Measurements from ENCODE around the gene NSUN5. TPM values are rescaled to one million over a fixed set of nuclear protein-coding genes. Genes with fewer than 3 reads are reported as not detected.
"Not testable (repeated sequence)": the region's sequence is repeated elsewhere in the genome, so short reads cannot be mapped to it uniquely, and the experiment has no call there.

Gene NSUN5
- total RNA-seq, 1 experiment from 2014 or later, result 64.0 TPM

DNA sequence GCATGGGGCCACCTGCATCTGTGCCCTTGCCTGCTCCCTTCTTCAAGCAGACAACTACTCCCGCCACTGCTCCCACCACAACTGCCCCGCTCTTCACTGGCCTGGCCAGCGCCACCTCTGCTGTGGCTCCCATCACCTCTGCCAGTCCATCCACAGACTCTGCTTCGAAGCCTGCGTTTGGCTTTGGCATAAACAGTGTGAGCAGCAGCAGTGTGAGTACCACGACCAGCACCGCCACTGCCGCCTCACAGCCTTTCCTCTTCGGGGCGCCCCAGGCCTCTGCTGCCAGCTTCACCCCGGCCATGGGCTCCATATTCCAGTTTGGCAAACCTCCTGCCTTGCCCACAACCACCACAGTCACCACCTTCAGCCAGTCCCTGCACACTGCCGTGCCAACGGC lies 11.4 kb downstream of the NSUN5 start:
- DNase-seq (ENCODE audit: low read depth in 1 of 2, low spot score in 2 of 2); H3K9me3 ChIP-seq (replicated peaks); H3K4me1 ChIP-seq (replicated peaks); H3K27ac ChIP-seq; H3K27me3 ChIP-seq (replicated peaks); H3K4me3 ChIP-seq; H3K36me3 ChIP-seq: not testable (repeated sequence)

- H3K27me3 ChIP-seq (replicated peaks); H3K4me3 ChIP-seq; H3K27ac ChIP-seq; H3K9me3 ChIP-seq (replicated peaks); DNase-seq (ENCODE audit: low read depth in 1 of 2, low spot score in 2 of 2); H3K4me1 ChIP-seq (replicated peaks); H3K36me3 ChIP-seq: not testable (repeated sequence)
Measured at GRCh38 chr7:73277210-73277609, 31.4 kb downstream of the NSUN5 start.

GRCh38 chr7:73267813-73268212 lies 40.8 kb downstream of the NSUN5 start:
- H3K4me1 ChIP-seq (replicated peaks); H3K27me3 ChIP-seq (replicated peaks); H3K27ac ChIP-seq; H3K9me3 ChIP-seq (replicated peaks); H3K4me3 ChIP-seq; H3K36me3 ChIP-seq; DNase-seq (ENCODE audit: low read depth in 1 of 2, low spot score in 2 of 2): not testable (repeated sequence)

DNA sequence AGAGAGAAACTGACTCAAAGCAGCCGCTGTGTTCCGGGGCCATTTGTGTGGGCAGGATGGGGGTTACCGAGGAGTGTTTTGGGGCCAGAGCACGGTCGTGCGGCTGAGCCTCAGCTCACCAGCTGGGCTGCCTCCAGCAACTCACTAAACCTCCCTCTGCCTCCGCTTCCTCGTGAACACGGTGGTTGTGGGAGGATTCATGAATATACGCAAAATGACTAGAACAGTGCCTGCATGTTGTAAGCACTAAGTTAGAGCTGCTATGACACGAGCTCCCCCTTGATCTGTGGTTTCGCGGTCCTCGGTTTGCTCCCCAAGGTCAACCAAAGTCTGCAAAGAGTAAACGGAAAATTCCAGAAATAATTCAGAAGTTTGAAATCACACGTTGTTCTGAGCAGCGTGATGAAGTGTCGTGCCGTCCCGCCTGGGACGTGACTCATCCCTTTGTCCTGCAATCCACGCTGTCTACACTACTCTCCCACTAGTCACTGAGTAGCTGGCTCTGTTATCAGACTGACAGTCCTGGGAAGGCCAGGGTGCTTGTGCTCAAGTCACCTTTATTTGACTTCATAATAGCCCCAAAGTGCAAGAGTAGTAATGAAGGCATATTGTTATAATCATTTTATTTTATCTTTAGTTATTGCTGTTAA lies 41.8 kb downstream of the NSUN5 start:
- not testable (repeated sequence) for H3K36me3 ChIP-seq; H3K27me3 ChIP-seq (replicated peaks); DNase-seq (ENCODE audit: low read depth in 1 of 2, low spot score in 2 of 2); H3K4me1 ChIP-seq (replicated peaks); H3K27ac ChIP-seq; H3K9me3 ChIP-seq (replicated peaks); H3K4me3 ChIP-seq

- H3K36me3 ChIP-seq; DNase-seq (ENCODE audit: low read depth in 1 of 2, low spot score in 2 of 2); H3K4me3 ChIP-seq; H3K27me3 ChIP-seq (replicated peaks); H3K9me3 ChIP-seq (replicated peaks); H3K4me1 ChIP-seq (replicated peaks); H3K27ac ChIP-seq: not testable (repeated sequence)
Measured at GRCh38 chr7:73262416-73262815, 46.2 kb downstream of the NSUN5 start.

Other genes with a start within 250 kb of the NSUN5 start
- gene SPDYE9, start 222.8 kb downstream of the NSUN5 start, total RNA-seq (2014; rRNA removed; shearing (Covaris generic)), result not detected in 2 replicates
- not detected in 2 replicates for gene TRIM50, start 19.3 kb upstream of the NSUN5 start, total RNA-seq (2014; rRNA removed; shearing (Covaris generic))
- gene FKBP6, start 19.3 kb upstream of the NSUN5 start, total RNA-seq (2014; rRNA removed; shearing (Covaris generic)), result not detected in 2 replicates
- 3.5 and 10.5 TPM in 2 replicates for gene FZD9, start 125.0 kb upstream of the NSUN5 start, total RNA-seq (2014; rRNA removed; shearing (Covaris generic))
- gene BAZ1B, start 213.5 kb upstream of the NSUN5 start, total RNA-seq (2014; rRNA removed; shearing (Covaris generic)), result 78.9 and 86.5 TPM in 2 replicates
- 20.5 and 75.2 TPM in 2 replicates for gene BCL7B, start 248.9 kb upstream of the NSUN5 start, total RNA-seq (2014; rRNA removed; shearing (Covaris generic))